ENCODE data around the gene WSB1.

Gene WSB1

DNA sequence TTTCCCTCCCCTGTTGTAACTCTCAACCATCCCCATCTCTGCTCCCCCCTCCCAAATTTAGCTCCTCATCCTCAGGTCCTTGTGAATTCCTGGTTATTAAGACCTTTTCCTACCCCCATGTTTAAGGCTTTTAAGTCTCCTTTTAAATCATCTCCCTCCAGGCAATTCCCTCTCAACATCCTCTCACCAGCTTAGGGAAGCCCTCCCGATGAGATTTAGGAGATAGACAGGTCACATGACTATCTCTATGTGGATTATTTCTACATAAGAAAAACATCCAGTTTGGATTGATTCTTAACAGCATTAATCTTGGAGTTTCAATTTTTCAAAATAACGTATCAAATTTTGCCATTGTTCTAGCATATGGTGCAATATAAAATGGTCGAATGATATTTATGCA, 12.5 kb upstream of the WSB1 start:
- peak; percentile 38 for DNase-seq

DNA sequence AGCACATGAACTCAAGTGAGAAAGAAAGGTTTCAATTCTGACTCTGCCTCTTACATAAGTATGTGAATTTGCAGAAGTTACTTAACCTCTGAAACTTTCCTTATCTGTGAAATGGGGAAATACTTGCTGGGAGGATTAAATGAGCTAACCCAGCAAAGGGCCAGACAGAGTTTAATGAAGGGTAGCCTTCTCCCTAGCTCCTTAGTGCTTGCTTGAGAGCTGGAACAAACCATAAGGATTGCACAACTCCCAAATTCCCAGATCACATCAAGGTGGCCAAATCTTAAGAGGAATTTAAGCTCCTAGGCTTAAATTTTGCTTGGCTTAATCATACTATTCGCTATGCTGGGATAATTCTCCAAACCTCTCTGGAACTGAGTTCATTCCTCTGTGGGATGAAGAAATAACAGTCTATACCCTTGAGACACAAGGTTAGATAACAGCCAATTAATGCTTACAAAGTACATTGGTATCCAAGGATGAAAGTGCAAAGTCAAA, 11.8 kb upstream of the WSB1 start:
- no peak for DNase-seq

DNA sequence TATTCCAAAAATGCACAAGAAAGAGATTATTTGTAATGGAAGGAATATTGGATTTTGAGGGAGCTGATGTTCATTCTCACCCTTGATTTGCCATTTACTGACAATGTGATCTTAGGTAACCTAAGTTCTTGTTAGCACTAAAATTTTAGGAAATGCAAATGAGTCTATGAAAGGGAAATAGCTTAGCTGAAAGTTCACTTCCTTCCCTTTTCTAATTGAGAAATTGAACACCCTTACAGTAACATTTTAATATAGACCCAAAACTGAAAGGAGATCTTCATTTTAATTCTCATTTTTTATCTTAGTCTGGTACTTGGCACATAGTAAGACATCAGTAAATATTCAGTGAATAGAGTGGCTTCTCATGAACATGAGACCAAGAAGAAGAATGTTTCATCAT, 10.9 kb upstream of the WSB1 start:
- no peak for DNase-seq

DNA sequence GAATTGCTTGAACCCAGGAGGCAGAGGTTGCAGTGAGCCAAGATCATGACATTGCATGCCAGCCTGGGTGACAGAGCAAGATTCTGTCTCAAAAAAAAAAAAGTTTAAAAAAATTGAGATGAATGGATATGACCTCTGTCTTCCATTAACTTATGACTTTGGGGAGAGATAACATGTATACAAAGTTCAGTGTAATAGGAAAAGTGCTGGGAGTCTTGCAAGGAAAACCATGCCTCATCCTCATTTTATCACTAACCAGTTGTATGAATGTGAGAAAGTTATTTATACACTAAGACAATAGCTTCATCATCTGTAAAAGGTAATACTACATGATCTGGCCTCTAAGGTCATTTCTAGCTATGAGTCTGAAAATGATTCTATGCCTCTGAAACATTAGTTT, 10.2 kb upstream of the WSB1 start:
- DNase-seq, result no peak

DNA sequence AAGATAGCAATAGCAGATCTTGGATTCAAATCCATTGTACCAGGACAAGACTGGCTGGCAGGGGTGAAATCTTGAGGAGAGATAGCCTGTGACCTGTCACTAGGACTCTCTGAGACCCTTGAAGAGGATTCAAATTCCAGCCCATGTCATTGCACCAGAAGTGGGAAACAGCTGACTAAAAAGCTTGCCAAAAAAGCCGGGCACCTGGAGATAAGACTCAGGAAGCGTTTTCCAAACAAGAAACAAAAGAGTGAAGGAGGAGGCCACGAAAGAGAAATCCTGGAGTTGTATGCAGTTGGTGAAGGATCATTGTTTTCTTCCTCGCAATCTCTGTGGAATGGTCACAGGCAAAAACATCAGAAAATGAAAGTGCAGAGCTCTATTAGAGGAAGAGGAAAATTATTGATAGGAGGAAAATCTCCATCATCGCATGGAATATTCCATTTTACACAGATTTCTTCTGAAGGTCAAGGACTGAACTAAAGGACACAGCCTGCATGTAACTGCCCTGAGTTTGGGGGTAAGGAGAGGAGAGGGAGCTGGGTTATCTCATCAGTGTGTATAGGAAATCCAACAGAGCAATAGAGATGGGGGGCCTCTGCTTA, 9.0 kb upstream of the WSB1 start:
- DNase-seq, result no peak

DNA sequence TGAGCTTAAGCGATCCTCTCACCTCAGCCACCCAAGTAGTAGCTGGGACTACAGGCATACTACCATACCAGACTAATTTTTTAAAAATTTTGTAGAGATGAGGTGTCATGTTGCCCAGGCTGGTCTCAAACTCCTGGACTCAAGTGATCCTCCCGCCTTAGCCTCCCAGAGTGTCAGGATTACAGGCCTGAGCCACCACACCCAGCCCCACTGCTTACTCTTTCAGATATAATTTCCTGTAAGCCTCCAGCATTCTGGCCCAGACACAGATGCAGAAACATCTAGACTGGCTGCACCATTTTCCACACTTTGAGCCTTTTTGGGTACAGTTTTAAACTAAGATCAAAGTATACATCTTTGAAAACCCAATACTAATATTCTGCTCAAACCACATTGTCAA, 8.4 kb upstream of the WSB1 start:
- no peak for DNase-seq

DNA sequence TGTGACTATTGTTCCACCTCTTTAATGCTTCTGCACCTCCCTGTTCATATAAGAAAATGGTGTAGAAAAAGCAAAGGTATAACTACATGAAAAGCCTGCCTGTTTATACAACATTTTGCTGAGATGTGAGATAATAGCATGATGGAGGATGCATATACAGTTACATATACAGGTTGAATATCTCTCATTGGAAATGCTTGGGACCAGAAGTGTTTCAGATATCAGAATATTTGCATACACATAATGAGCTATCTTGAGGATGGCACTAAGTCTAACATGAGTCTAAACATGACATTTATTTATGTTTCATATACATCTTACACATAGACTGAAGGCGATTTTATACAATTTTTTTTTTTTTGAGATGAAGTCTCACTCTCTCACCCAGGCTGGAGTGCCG, 5.7 kb upstream of the WSB1 start:
- no peak for DNase-seq

DNA sequence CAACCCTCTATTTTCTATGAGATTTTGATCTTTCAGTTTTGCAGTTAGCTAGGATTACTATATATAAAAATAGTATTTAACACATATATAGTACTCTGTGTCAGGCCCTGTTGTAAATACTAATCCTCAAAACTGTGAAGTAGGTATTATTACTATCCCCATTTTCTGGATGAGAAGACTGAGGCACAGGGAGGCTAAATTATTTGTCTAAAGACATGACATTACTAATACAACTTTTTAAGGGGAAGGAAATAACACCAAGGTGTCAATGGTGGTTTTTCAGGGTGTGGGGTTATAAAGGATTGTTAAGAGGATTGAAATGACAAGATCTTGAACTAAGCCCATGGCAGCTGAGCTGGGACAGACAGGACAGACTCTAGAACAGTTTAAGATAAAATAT, 4.1 kb upstream of the WSB1 start:
- DNase-seq, result no peak

DNA sequence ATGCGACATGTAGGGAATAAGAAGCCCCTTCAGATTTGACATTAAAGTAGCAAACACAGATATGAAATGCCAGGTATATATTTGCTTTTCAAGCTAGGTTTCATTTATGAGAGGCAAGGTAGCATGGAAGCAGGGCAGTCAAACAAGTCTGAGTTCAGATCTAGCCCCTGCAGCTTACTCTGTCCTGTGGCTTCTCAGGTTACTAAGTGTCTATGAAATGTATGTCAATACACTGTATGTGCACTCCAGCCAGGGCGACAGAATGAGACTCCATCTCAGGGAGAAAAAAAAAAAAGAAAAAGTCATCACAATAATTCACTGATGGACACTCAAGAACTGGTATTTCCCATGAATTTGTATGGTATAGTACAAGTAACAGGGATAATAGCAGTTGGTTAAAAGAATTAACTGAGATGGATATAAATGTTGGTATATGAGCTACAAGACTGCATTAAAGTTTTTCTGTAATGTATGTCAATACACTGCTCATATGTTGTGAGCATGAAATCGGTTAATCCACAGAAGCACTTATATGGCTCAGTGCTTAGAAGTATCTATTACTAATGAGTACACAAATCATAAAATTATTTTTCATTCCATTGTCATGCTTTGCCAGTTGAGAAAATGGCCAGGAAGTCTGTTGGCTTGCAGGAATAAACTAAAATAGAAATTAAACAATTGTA, 2.9 kb upstream of the WSB1 start:
- peak; percentile 22 for DNase-seq

DNA sequence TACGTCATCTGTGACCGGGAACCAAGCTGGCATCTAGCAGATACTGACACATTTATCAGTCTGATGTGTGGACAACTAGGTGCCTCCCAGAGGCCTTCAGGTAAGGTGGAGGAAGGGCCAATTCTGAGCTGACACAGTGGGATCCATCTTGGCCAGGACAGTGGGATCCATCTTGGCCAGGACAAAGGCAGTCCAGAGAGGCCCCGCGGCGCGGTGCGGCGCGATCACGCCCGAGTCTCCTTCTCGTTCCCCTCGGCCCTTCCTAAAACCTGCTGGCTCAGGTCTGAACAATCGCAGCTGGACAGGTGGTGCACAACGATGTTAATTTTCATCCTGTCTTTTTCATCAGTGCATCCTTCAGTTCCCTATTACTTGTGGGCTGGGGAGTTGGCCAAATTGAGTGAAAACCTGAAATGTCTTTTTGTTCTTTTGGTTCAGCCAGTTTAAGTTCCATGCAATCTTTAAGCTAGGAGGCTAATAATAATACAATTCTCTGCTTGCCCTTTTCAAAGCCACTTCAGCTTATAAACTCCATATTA, 486 bp upstream of the WSB1 start:
- DNase-seq, result peak; percentile 46

DNA sequence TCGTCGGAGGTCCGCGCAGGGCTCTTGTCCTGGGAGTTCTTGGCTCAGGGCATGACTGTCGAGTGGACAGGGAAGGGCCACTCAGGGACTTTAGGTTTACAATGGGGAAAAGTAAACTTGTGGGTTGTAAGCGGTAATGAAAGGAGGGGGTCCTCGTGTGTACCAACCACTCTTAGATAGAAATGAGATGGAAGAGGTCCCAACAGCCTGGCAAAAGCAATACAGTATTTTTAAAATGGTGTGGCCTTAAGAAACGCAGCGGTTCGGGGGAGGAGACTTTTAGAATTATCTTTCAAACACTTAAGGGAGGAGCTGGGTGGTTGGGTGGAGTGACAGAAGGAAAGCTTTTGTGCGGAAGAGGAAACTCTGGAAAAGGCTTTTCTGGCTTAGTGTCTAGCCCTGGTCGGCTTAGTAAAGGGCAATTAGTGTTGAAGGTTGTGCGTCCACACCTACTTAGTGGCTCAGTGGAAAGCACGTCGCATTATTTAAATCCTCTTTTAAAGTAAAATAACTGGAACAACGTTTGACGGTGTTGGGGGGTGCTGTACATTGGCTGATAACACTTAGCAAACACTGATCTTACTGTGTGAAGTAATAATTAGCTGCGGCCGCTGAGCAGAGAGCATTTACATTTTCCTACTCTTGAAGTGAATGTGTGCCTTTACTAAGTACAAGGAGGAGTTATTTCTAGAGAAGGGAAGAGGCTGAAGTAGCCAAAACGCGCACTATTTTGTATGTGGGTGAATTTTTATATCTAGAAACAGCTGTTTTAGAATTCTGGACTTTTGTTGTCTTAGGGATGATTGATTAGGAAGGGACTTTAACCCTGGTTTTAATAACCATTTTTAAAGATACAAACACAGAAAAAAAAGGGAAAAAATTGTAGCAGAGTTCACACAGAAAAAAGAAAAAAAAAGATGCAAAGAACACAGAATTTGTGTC, 1.0 kb downstream of the WSB1 start:
- peak; percentile 98 for DNase-seq

DNA sequence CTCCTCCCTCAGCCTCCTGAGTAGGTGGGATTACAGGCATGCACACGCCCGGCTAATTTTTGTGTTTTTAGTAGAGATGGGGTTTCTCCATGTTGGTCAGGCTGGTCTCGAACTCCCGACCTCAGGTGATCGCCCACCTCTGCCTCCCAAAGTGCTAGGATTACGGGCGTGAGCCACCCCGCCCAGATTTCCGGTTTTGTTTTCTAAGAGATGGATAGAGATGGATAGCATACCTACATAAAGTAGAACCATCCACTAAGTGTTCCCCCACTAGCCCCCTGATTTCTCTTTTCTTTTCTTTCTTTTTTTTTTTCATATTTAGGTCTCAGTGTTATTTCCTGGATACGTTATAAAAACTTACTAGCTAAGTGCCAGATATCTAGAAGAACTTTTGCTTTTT, 2.0 kb downstream of the WSB1 start:
- no peak for DNase-seq

DNA sequence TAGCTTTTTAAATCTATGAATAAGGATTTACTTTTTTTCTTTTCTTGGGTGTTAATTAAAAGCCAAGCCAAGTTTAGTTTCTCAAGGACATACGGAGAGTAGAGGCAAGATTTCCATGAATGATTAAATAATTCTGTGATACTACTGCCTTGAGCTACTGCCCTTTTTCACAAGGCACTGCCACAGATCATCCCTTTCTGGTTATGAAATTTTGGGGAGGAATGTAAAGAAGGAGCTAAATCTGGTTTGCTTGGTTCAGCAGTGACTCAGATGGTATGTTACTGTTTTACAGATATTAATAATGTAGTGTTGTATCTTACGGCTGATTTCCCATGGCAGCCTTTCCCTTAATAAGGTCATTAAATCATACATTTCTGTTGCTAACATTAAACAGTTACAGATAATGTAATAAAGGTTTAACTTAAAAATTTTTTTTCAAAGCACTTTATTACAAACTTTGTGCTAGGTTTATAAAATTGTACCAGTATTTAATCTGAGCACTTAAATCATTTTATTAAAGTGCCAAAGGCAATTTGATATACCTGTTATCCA, 2.6 kb downstream of the WSB1 start:
- no peak for DNase-seq

DNA sequence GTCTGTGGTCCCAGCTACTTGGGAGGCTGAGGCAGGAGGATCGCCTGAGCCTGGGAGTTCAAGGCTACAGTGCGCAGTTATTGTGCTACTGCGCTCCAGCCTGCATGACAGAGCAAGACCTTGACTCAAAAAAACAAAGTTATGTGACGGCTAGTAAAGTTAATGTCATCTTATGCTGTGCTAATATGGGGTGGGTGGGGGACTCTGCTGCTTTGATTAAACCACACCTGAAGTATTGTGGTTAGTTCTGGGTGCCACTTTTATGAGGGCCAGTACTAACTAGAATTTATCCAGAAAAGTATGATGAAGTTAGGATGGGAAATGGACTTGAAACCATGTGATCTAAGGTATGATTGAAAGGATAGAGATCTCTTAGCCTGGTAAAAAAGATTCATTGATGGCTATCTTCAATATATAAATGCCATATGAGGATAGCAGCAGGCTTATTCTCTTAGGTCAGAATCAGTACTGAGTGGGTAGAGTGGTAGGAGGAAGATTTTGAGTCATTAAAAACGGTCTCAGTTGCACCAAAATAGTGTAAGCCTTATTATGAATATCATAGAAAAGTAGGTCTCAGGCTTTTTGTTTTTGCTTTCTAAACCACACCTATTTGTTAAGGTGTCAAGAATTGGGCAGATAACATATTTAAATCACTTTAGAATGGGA, 5.6 kb downstream of the WSB1 start:
- DNase-seq, result no peak

DNA sequence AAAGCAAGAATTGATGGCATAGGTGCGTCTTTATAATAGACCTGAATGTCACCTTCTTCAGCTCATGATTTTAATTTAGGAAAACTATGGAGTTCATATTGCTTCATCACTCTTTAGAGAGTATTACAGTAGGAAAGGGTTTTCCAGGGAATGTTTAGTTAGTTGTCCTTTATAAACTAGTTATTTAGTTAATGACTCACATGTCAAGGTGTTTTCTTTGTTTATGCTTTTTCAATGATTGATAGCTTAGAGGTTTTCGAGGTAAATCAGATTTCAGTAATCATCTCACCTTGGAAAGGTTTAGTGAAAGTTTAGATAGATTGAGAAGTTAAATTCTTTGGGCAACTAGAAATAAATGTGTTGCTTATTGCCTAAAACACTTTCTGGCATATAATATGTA, 9.8 kb downstream of the WSB1 start:
- no peak for DNase-seq

DNA sequence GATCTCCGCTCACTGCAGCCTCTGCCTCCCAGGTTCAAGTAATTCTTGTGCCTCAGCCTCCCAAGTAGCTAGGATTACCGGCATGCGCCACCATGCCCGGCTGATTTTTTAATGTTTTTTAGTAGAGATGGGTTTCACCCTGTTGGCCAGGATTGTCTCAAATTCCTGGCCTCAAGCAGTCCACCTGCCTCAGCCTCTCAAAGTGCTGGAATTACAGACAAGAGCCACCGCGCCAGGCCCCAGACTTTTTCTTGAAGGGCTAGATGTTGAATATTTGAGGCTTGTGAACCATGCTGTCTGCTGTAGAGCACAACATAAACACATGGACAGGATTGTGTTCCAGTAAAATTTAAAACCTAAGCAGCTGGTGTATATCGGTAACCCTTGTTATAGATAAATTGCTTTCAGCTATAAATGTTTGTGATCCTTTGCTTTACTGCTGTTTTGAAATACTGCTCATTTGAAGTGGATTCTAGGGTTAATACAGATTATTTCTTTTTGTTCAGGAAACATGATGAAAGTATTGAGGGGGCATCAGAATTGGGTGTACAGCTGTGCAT, 12.4 kb downstream of the WSB1 start:
- no peak for DNase-seq

DNA sequence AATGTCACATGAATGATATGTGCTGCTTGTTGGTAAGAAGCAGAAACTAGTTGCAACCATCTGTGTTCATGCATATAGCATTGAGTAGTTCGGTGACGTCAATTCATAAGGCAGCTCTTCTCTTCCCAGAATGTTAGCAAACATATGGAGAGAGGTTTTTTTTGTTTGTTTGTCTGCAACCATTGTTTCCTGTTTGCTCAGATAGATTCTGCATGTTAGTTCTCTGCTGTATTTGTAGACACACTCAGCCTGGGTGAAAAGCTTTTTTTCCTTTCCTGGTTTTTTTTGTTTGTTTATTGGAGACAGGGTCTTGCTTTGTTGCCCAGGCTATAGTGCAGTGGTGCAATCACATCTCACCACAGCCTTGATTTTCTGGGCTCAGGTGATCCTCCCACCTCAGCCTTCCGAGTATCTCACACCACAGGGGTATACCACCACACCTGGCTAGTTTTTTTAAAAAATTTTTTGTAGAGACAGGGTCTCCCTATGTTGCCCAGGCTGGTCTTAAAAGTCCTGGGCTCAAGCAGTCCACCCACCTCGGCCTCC, 16.7 kb downstream of the WSB1 start:
- no peak for DNase-seq

DNA sequence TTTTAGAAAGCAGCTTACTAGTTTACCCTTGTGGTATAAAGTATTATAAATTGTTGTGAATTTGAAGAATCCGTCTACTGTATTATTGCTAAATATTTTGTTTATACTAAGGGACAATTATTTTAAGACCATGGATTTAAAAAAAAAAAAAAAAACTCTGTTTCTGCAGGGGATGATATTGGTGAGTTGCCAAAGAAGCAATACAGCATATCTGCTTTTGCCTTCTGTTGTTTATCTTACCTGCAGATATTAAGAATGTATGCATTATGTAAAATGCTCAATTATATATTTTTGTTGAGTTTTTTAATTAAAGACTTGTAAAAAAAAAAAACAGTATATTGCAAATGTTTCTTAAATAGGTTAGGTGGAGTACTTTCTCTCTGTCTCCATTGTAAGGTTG, 19.4 kb downstream of the WSB1 start:
- no peak for DNase-seq

DNA sequence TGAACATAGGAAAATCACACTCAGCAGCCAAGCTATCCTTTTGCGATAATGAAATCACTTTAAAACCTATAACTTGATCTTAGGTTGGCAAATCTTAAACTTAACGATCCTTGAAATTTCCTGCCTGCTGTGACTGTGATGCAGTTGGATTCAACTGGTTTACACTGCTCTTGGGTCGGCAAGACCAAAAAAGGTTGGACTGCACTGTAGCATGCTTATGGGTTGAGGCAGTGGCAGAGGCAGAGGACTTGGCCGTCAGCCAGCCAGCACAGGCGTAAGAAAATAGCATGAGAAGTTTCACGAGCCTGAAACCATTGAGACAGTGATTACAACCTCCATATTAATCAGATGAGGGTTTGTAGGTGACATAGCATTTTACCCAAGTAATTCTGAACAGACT, 21.4 kb downstream of the WSB1 start:
- DNase-seq, result peak; percentile 80

DNA sequence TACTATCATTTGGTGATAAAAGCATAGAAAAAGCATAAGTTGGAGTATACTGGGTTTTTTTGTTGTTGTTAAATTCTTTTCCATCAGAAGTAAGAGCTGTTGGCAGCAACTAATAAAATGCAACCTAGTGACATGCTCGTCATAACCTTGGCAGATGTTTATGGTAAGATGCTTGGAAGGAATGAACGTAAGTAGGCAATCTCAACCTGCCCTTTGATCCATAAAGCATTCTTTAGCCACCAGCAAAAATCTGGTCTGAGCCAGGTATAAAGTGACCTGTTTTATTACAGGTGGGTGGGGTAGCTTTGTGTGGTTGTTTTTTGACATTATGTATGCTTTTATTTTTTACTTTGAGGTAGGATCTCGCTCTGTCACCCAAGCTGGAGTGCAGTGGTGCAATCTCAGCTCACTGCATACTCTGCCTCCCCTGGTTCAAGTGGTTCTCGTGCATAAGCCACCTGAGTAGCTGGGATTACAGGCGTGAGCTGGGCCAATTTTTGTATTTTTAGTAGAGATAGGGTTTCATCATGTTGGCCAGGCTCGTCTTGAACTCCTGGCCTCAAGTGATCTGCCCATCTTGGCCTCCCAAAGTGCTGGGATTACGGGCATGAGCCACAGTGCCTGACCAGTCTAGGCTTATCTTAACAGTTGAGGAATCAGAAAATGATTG, 22.0 kb downstream of the WSB1 start:
- DNase-seq, result peak; percentile 25

DNA sequence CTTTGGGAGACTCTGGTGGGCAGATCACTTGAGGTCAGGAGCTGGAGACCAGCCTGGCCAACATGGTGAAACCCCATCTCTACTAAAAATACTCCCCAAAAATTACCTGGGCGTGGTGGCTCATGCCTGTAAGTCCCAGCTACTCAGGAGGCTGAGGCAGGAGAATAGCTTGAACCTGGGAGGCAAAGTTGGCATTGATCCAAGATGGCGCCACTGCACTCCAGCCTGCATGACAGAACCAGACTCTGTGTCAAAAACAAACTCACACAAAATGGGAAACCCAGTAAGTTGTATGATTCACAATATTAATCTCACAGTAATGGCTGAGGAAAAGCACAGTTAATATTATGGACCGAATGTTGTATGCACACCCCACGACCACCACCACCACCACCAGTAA, 24.3 kb downstream of the WSB1 start:
- DNase-seq, result peak; percentile 89
